Body of pancreas (tissue), 4 donors: ENCODE results near the gene ILDR1. TPM values are rescaled to one million over a fixed set of nuclear protein-coding genes. Genes with fewer than 3 reads are reported as not detected.
A peak's percentile ranks its signal among the peaks of the same experiment; 100 is the strongest.

Experiments used
- ATAC-seq: fragments of 150-250 bp; one replicate; pipeline ENCODE4 v1.9.1; 2016
- DNase-seq, 4 donors: peaks; one replicate each; pipeline ENCODE4 v3.0.0-alpha.2; 2019
- H3K27ac ChIP-seq, 4 donors: fragments of 200-600 bp; sonication (generic); 1 replicate in 3 of 4; 2 replicates in 1 of 4; pipeline versions ENCODE4 v1.5.1 to v1.6.1; 2016 to 2019; ENCODE audit warnings: mild to moderate bottlenecking in 1 of 4, mixed read lengths in 1 of 4, moderate library complexity in 1 of 4
- H3K27me3 ChIP-seq, 2 donors: fragments of 200-600 bp; sonication (generic); one replicate each; pipeline ENCODE4 v1.6.0; 2016; ENCODE audit warnings: mild to moderate bottlenecking in 1 of 2
- H3K36me3 ChIP-seq, 2 donors: fragments of 200-600 bp; sonication (generic); replicated peaks in 1 of 2; 2 replicates each; pipeline ENCODE4 v1.5.1; 2016; ENCODE audit warnings: low read depth in 2 of 2; ENCODE audit not compliant: insufficient read depth in 1 of 2
- H3K4me1 ChIP-seq: fragments of 200-600 bp; sonication (generic); one replicate; pipeline ENCODE4 v1.6.0; 2016
- H3K4me3 ChIP-seq, 2 donors: fragments of 200-600 bp; sonication (generic); 1 replicate in 1 of 2; 2 replicates in 1 of 2; pipeline ENCODE4 v1.5.1; 2016 to 2019
- H3K9me3 ChIP-seq, 3 donors: fragments of 200-600 bp; sonication (generic); 1 replicate in 2 of 3; 2 replicates in 1 of 3; pipeline ENCODE4 v1.5.1; 2016
- POLR2A ChIP-seq, 3 donors: fragments of 450-650 bp; IDR thresholded peaks; one replicate each; pipeline ENCODE4 v1.6.1; 2016; ENCODE audit warnings: antibody characterized with exemption in 3 of 3, mild to moderate bottlenecking in 2 of 3
- WGBS, 2 donors: methylation state at CpG; one replicate each; pipeline ENCODE4 v1.1.5; 2017; 5-methylcytosine and 5-hydroxymethylcytosine counted together
- intact Hi-C: fragments of 100-400 bp; cut with DNase I; formaldehyde crosslinking; loops from one replicate; pipeline ENCODE4 v1.15.1; 2023
- total RNA-seq, 2 donors: library from RNA; depleted of rRNA; stranded (reverse); fragments of >200 nt; gene quantifications; one replicate each; pipeline ENCODE4 v1.1.0, GENCODE V29; 2016
- TF ChIP-seq, protein P1 (sequence below), 7 experiments: fragments of 450-650 bp in 4 of 7; fragments of 200-600 bp in 3 of 7; sonication (generic) in 3 of 7; IDR thresholded peaks; one replicate each; pipeline ENCODE4 v1.5.1; 2016 to 2019; ENCODE audit warnings: antibody characterized with exemption in 7 of 7

The ILDR1 gene
- total RNA-seq, 2 donors from 2014 or later: 2.9 to 4.6 TPM

DNA sequence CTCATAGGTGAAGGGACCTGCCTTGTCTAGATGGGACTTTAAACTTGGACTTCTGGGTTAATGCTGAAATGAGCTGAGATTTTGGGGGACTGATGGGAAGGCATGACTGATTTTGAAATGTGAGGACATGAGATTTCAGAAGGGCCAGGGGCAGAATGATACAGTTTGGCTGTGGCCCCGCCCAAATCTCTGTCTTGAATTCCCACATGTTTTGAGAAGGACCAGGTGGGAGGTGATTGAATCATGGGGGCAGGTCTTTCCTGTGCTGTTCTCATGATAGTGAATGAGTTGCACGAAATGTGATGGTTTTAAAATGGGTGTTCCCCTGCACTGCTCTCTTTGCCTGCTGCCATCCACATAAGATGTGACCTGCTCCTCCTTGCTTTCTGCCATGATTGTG lies 42.8 kb downstream of the ILDR1 start:
- 78 to 84% methylated on average over 2 of the region's 2 CpGs for WGBS, 2 donors
- Histone ChIP-seq H3K36me3 (no peaks in the 10 kb centered on the region), H3K27ac (no peak overlapping the region)

DNA sequence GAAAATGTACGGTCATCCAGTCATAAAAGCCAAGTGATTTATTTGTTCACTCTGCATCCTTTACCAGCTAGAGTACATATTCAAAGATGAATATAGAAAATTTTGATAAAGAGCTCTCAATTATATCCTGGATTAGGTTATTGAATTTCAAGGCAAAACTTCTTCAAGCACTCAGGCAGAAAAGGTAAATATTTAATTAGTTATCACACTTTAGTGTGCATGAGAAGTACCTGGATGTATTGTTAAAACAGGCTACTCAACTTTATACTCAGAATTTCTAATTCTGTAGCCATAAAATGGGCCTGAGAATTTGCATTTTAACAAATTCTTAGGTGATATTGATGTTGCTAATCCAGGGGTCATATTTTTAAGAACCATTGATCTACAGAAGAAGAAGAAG lies 45.3 kb downstream of the ILDR1 start:
- H3K27me3 ChIP-seq: no peaks in the 10 kb centered on the region
- TF ChIP-seq, protein P1, sequence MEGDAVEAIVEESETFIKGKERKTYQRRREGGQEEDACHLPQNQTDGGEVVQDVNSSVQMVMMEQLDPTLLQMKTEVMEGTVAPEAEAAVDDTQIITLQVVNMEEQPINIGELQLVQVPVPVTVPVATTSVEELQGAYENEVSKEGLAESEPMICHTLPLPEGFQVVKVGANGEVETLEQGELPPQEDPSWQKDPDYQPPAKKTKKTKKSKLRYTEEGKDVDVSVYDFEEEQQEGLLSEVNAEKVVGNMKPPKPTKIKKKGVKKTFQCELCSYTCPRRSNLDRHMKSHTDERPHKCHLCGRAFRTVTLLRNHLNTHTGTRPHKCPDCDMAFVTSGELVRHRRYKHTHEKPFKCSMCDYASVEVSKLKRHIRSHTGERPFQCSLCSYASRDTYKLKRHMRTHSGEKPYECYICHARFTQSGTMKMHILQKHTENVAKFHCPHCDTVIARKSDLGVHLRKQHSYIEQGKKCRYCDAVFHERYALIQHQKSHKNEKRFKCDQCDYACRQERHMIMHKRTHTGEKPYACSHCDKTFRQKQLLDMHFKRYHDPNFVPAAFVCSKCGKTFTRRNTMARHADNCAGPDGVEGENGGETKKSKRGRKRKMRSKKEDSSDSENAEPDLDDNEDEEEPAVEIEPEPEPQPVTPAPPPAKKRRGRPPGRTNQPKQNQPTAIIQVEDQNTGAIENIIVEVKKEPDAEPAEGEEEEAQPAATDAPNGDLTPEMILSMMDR (IDR thresholded peaks at IDR 0.05): no peak
- TF ChIP-seq POLR2A (IDR thresholded peaks at IDR 0.05): no peak
- ATAC-seq (no peak), DNase-seq (no peak)
- H3K9me3 ChIP-seq: no peaks in the 10 kb centered on the region
- WGBS, 2 donors: 31 to 33% methylated on average over 1 of the region's 1 CpG
- no peak overlapping the region for H3K4me3 ChIP-seq
- peak overlapping the region; percentile 0 to 58 (median 44) for H3K27ac ChIP-seq
- peaks cover 59% of the 10 kb centered on the region for H3K4me1 ChIP-seq
- intact Hi-C loops: no loop called here
- H3K36me3 ChIP-seq: no peaks in the 10 kb centered on the region

More for the DNA sequence above, 42.8 kb downstream of the ILDR1 start:
- Histone ChIP-seq H3K9me3 (no peaks in the 10 kb centered on the region), H3K4me3 (no peak overlapping the region), H3K27me3 (no peaks in the 10 kb centered on the region), H3K4me1 (peaks cover 48% of the 10 kb centered on the region)
- no peak for DNase-seq
- no peak for ATAC-seq
- intact Hi-C loops: no loop called here
- TF ChIP-seq, protein P1 (IDR thresholded peaks at IDR 0.05): no peak
- TF ChIP-seq POLR2A (IDR thresholded peaks at IDR 0.05): no peak

DNA sequence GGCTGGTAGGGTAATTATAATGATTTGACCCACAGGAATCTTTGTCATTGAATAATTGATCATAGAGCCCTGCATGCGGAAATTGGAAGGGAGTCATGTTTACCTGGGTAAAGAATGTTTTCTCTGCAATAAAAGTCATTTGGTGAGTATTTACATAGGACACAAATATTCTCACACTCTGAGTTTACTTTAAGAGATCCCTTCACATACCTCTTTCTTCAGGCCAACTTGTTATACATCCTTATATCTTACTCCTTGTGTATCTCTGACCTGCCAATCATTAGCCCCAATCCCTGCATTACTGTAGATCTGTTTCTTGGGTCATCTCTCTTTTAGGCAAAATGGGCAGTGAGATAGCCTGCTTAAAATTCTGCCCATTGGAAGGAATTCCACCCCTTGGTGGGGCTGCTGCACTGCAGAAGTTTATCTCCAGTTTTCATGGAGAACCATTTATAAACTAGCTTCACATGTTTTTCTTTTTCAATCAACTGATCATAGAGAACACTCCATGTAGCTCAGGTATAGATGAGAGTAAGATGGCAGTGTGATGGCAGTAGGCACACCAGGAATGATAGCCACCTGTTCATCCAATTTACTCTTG lies 46.2 kb downstream of the ILDR1 start:
- Histone ChIP-seq H3K4me3 (no peak overlapping the region), H3K27me3 (no peaks in the 10 kb centered on the region), H3K9me3 (no peaks in the 10 kb centered on the region), H3K27ac (peak overlapping the region; percentile 34 to 59 (median 56)), H3K4me1 (peaks cover 58% of the 10 kb centered on the region), H3K36me3 (no peaks in the 10 kb centered on the region)
- 26 to 44% methylated on average over 1 of the region's 1 CpG for whole genome bisulfite sequencing, 2 donors
- intact Hi-C loops: no loop called here
- ATAC-seq (peak; percentile 75), DNase-seq (no peak)
- TF ChIP-seq POLR2A (IDR thresholded peaks at IDR 0.05): no peak
- TF ChIP-seq, protein P1 (IDR thresholded peaks at IDR 0.05): peak in 4 of 7 experiments; percentile 7 to 24 (median 19)

DNA sequence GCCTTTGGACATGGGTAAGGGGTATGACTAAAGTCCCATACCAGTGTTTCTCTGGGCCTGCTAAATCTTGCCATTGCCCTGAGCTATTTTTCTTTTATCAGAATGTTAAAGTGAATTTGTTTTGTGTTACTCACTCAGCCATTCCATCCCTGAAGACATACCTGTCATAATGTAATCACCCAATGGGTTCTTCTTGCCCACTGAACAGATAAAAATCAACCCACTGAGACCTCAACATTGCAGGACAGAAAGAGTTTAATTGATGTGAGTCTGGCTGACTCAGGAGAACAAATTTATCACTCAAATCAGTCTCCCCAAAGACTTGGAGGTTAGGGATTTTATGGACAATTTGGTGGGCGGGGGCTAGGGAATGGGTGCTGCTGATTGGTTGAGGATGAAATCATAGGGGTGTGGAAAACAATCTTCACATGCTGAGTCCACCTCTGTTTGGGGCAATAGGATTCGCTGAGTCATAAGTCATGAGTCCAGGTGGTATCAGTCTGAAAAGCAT lies 47.4 kb downstream of the ILDR1 start:
- DNase-seq (no peak), ATAC-seq (peak; percentile 48)
- H3K36me3 ChIP-seq: no peaks in the 10 kb centered on the region
- H3K27me3 ChIP-seq: no peaks in the 10 kb centered on the region
- intact Hi-C loops: no loop called here
- peak overlapping the region in 3 of 4 donors; percentile 16 to 59 (median 22) for H3K27ac ChIP-seq
- no peak overlapping the region for H3K4me3 ChIP-seq
- peaks cover 53% of the 10 kb centered on the region for H3K4me1 ChIP-seq
- H3K9me3 ChIP-seq: no peaks in the 10 kb centered on the region
- no peak for TF ChIP-seq POLR2A (IDR thresholded peaks at IDR 0.05)
- TF ChIP-seq, protein P1 (IDR thresholded peaks at IDR 0.05): no peak
- WGBS, 2 donors: 93 to 95% methylated on average over 2 of the region's 2 CpGs

DNA sequence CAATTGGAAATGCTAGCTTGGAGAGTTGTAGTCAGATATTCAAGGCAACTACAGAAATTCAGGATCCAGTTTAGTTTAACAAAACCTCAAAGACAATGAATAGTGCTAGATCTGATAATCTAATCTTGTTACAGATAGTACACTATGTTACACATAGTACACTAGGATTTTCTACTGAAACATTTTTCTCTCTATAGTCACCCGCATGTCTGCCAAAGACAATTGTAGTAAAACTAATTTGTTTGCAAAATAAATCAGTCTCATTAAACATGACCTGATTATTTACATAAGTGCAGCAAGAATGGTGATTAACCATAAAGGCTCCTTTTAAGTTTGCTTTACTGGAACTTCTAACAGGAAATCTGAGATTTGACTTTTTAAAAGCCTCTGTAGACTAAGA lies 52.0 kb downstream of the ILDR1 start:
- no peak overlapping the region for H3K4me3 ChIP-seq
- H3K27ac ChIP-seq: no peak overlapping the region
- H3K27me3 ChIP-seq: no peaks in the 10 kb centered on the region
- no peak for ATAC-seq
- WGBS, 2 donors: 46 to 70% methylated on average over 1 of the region's 1 CpG
- peaks cover 27% of the 10 kb centered on the region for H3K4me1 ChIP-seq
- DNase-seq: no peak
- no peak for TF ChIP-seq POLR2A (IDR thresholded peaks at IDR 0.05)
- intact Hi-C loops: no loop called here
- no peaks in the 10 kb centered on the region for H3K36me3 ChIP-seq
- H3K9me3 ChIP-seq: no peaks in the 10 kb centered on the region
